Sigmoid colon (tissue), 7 donors: ENCODE results near the gene NATD1. TPM values are rescaled to one million over a fixed set of nuclear protein-coding genes. Genes with fewer than 3 reads are reported as not detected.

ENCODE experiments used
- DNase-seq: peaks from one replicate; pipeline ENCODE4 v3.0.0-alpha.2; 2019
- H3K27ac ChIP-seq, 4 donors: fragments of 200-600 bp; sonication (generic); one replicate each; pipeline ENCODE4 v1.5.1; 2016 to 2019; ENCODE audit warnings: mild to moderate bottlenecking in 1 of 4
- H3K27me3 ChIP-seq, 3 donors: fragments of 200-600 bp; sonication (generic); one replicate each; pipeline ENCODE4 v1.5.1; 2019; ENCODE audit warnings: mild to moderate bottlenecking in 1 of 3
- H3K36me3 ChIP-seq, 4 donors: fragments of 200-600 bp; sonication (generic); one replicate each; pipeline ENCODE4 v1.5.1; 2016 to 2019
- H3K4me1 ChIP-seq, 4 donors: fragments of 200-600 bp; sonication (generic); one replicate each; pipeline ENCODE4 v1.5.1; 2017 to 2019
- H3K4me3 ChIP-seq, 4 donors: fragments of 200-600 bp; sonication (generic); one replicate each; pipeline ENCODE4 v1.5.1; 2017 to 2019; ENCODE audit warnings: mild to moderate bottlenecking in 2 of 4, moderate library complexity in 1 of 4
- H3K9me3 ChIP-seq, 4 donors: fragments of 200-600 bp in 3 of 4; sonication (generic) in 3 of 4; one replicate each; pipeline versions ENCODE4 v1.5.1 to v1.6.1; 2013 to 2019
- EP300 ChIP-seq, 4 donors: sonication (generic); formaldehyde crosslinking; IDR thresholded peaks; one replicate each; pipeline ENCODE4 v1.6.1; 2017; ENCODE audit warnings: antibody characterized with exemption in 4 of 4
- POLR2A ChIP-seq, 2 donors: fragments of 450-650 bp; IDR thresholded peaks; one replicate each; pipeline ENCODE4 v1.6.1; 2016; ENCODE audit warnings: antibody characterized with exemption in 2 of 2, mild to moderate bottlenecking in 2 of 2, moderate library complexity in 2 of 2
- POLR2AphosphoS5 ChIP-seq, 4 donors: sonication (generic); formaldehyde crosslinking; IDR thresholded peaks; one replicate each; pipeline ENCODE4 v1.6.1; 2017; ENCODE audit warnings: antibody characterized with exemption in 4 of 4
- WGBS, 2 donors: extraction: QIAGEN DNeasy Blood & Tissue Kit; methylation state at CpG; one replicate each; pipeline ENCODE4 v1.1.7; 2013; 5-methylcytosine and 5-hydroxymethylcytosine counted together
- intact Hi-C: fragments of 100-400 bp; cut with DNase I; formaldehyde crosslinking; loops from one replicate; pipeline ENCODE4 v1.15.1; 2023
- polyA plus RNA-seq, 3 donors: library from polyadenylated mRNA; stranded (reverse); fragments of 200-250 nt; gene quantifications; one replicate each; pipeline ENCODE4 v1.2.3, GENCODE V29; 2013
- total RNA-seq, 4 donors: library from RNA; depleted of rRNA; stranded (reverse); fragments of >200 nt; gene quantifications; one replicate each; pipeline ENCODE4 v1.1.0, GENCODE V29; 2016
- TF ChIP-seq, protein P1 (sequence below), 4 experiments: fragments of 450-650 bp in 3 of 4; fragments of 200-600 bp in 1 of 4; IDR thresholded peaks; one replicate each; pipeline ENCODE4 v1.5.1; 2016 to 2019; ENCODE audit warnings: antibody characterized with exemption in 4 of 4, mild to moderate bottlenecking in 3 of 4, moderate library complexity in 2 of 4
- donor health status: healthy with polysubstance abuse.
- donor health status: Bipolar disorder and iron deficiency.
- donor health status: healthy.

NATD1 gene
- total and polyA plus RNA-seq, 7 donors = 2.5 to 13.8 (median 6.8) TPM

DNA sequence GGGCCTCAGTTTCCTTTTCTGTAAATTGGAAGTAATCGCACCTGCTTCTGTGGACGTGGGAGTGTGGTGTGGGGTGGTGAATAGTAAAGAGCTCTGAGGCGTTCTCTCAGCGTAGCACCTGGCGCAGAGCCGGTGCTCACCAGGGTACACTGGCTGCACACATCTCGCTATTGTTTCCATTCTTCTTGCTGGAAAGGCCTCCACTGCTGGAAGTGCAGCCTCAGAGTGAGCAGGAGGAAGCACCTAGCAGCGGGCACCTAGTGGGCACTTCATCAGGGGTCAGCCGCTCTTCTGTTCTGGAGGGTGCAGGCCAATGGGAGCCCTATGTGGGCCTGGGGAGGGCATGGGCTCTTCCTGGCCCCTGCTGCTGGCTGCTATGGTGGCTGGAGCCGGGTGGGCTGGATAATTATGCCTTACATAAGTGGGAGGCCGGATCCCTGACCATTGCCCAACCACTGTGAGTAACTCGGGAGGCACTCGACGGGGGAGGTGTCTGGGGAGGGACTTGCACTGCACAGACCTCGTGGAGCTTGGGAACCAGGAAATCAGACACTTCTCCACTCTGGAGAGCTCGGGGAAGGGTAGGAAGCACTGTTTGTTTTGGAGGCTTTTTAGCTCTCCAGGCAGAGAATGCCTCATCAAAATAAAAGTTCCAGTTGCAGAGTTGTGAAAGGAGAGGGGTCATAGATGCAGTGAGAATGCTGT is 33.0 kb upstream of the NATD1 start:
- H3K9me3 ChIP-seq = no peaks in the 10 kb centered on the region
- H3K4me3 ChIP-seq = peak overlapping the region; percentile 77 to 97 (median 86)
- no peaks in the 10 kb centered on the region for H3K27me3 ChIP-seq
- TF ChIP-seq POLR2A (IDR thresholded peaks at IDR 0.05) (peak; percentile 46 to 64), EP300 (IDR thresholded peaks at IDR 0.05) (peak in 1 of 4 donors; percentile 61), POLR2AphosphoS5 (IDR thresholded peaks at IDR 0.05) (peak; percentile 64 to 93 (median 73))
- TF ChIP-seq, protein P1, sequence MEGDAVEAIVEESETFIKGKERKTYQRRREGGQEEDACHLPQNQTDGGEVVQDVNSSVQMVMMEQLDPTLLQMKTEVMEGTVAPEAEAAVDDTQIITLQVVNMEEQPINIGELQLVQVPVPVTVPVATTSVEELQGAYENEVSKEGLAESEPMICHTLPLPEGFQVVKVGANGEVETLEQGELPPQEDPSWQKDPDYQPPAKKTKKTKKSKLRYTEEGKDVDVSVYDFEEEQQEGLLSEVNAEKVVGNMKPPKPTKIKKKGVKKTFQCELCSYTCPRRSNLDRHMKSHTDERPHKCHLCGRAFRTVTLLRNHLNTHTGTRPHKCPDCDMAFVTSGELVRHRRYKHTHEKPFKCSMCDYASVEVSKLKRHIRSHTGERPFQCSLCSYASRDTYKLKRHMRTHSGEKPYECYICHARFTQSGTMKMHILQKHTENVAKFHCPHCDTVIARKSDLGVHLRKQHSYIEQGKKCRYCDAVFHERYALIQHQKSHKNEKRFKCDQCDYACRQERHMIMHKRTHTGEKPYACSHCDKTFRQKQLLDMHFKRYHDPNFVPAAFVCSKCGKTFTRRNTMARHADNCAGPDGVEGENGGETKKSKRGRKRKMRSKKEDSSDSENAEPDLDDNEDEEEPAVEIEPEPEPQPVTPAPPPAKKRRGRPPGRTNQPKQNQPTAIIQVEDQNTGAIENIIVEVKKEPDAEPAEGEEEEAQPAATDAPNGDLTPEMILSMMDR (IDR thresholded peaks at IDR 0.05) = no peak
- 2 to 8% methylated on average over 16 of the region's 16 CpGs for WGBS, 2 donors
- peaks cover 0 to 80% (median 78%) of the 10 kb centered on the region in 4 donors for H3K4me1 ChIP-seq
- intact Hi-C loops = no loop called here
- no peaks in the 10 kb centered on the region for H3K36me3 ChIP-seq
- peak; percentile 98 for DNase-seq
- H3K27ac ChIP-seq = peak overlapping the region; percentile 91 to 99 (median 98)

- peak overlapping the region; percentile 77 to 97 (median 86) for H3K4me3 ChIP-seq
- peak overlapping the region; percentile 91 to 99 (median 98) for H3K27ac ChIP-seq
- H3K9me3 ChIP-seq = no peaks in the 10 kb centered on the region
- no peaks in the 10 kb centered on the region for H3K27me3 ChIP-seq
- H3K36me3 ChIP-seq = no peaks in the 10 kb centered on the region
- intact Hi-C loops = loop anchor here (2.0 kb wide), 3 partner anchors 37 to 243 kb away; partner anchors contain the start of genes TMEM11 and USP22
- peak; percentile 81 for DNase-seq
- WGBS, 2 donors = 1 to 4% methylated on average over 16 of the region's 16 CpGs
- no peak for TF ChIP-seq POLR2A (IDR thresholded peaks at IDR 0.05)
- TF ChIP-seq EP300 (IDR thresholded peaks at IDR 0.05) = no peak
- no peak for TF ChIP-seq POLR2AphosphoS5 (IDR thresholded peaks at IDR 0.05)
- TF ChIP-seq, protein P1 (IDR thresholded peaks at IDR 0.05) = no peak
- peaks cover 0 to 76% (median 74%) of the 10 kb centered on the region in 4 donors for H3K4me1 ChIP-seq
Observed at GRCh38 chr17:21285164-21286065, 32.2 kb upstream of the NATD1 start.

DNA sequence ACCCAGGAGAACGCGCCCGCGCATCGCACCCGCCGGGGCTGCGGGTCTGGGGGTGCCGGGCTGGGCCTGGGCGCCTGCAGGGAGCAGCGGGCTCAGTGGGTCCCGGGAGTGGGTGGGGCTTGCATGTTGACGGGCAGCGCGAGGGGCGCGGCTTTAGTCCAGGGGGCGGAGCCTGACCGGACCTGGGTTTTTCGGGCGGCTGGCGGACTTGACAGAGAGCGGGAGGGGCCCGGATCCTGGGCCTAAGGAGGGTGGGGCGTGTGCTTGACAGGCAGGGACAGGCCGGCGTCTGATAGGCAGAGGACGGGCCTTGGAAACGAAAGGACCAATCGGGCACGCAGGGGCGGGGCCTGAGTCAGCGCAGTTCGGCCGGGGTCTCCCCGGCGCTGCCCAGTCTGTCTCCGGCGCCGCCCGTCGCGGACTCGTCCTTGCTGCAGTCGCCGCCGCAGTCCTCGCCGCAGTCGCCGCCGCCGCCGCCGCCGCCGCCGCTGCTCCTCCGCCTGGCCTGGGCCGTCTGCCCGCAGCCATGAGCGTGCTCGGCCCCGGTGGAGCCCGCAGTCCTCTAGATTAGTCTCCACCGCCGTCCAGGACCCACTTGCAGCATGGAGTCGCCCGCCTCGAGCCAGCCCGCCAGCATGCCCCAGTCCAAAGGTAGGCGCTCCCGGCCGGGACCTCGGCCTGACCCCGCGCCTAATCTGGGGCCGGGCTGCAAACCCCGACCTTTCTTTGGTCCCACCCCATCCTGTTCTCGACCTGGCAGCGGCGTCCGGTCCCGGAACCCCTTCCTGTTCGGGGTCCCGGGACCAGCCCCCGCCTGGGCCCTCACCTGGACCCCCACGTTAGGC is 31.3 kb upstream of the NATD1 start, which contains the start of gene MAP2K3:
TSS of gene MAP2K3 (plus strand) at position 393 of the 845 bp plus-strand sequence. CDS start at position 603, 210 bp downstream.
- peak; percentile 82 to 95 (median 93) for TF ChIP-seq POLR2AphosphoS5 (IDR thresholded peaks at IDR 0.05)
- TF ChIP-seq EP300 (IDR thresholded peaks at IDR 0.05) = no peak
- TF ChIP-seq, protein P1 (IDR thresholded peaks at IDR 0.05) = no peak
- TF ChIP-seq POLR2A (IDR thresholded peaks at IDR 0.05) = peak; percentile 31 to 33
- Histone ChIP-seq H3K4me1 (peaks cover 0 to 71% (median 67%) of the 10 kb centered on the region in 4 donors), H3K36me3 (no peaks in the 10 kb centered on the region), H3K9me3 (no peaks in the 10 kb centered on the region), H3K4me3 (peak within 1 kb of the TSS; percentile 77 to 97 (median 86)), H3K27me3 (no peaks in the 10 kb centered on the region), H3K27ac (peak within 1 kb of the TSS; percentile 91 to 99 (median 98))
- intact Hi-C loops = loop anchor here (2.0 to 5.0 kb wide), 6 partner anchors 38 to 242 kb away; partner anchors contain the start of genes DHRS7B, TMEM11 and USP22
- 0% methylated on average over 88 of the region's 88 CpGs for WGBS, 2 donors
- peak; percentile 100 for DNase-seq
